NCI-H1930 (cell line): ENCODE measurements around the gene RUNX2.
"Not testable (repeated sequence)": the region's sequence is repeated elsewhere in the genome, so short reads cannot be mapped to it uniquely, and the experiment has no call there.

ENCODE experiments used
- DNase-seq, 2 experiments: peaks; one replicate each; lab custom pipeline; 2025; lab: John Stamatoyannopoulos, UW

Gene RUNX2

GRCh38 chr6:45460166-45460565, 132.0 kb downstream of the RUNX2 start:
- no peak for DNase-seq

GRCh38 chr6:45461486-45461885, 133.4 kb downstream of the RUNX2 start:
- no peak for DNase-seq

GRCh38 chr6:45462190-45463134, 134.3 kb downstream of the RUNX2 start:
- no peak for DNase-seq

- no peak for DNase-seq
These were observed 136.6 kb downstream of the RUNX2 start for GRCh38 chr6:45464685-45465084.

- DNase-seq: no peak
These were observed 138.6 kb downstream of the RUNX2 start for GRCh38 chr6:45466686-45467085.

- DNase-seq: not testable (repeated sequence)
These were observed 139.3 kb downstream of the RUNX2 start for GRCh38 chr6:45467417-45467816.

- no peak for DNase-seq
These were observed 139.7 kb downstream of the RUNX2 start for GRCh38 chr6:45467853-45468252.

- no peak for DNase-seq
These were observed 141.5 kb downstream of the RUNX2 start for GRCh38 chr6:45469663-45470062.

- no peak for DNase-seq
These were observed 142.1 kb downstream of the RUNX2 start for GRCh38 chr6:45470131-45470738.

- DNase-seq: no peak
These were observed 144.3 kb downstream of the RUNX2 start for GRCh38 chr6:45472382-45472781.

- DNase-seq: no peak
These were observed 145.2 kb downstream of the RUNX2 start for GRCh38 chr6:45473121-45473993.

GRCh38 chr6:45474376-45474775, 146.2 kb downstream of the RUNX2 start:
- DNase-seq: no peak

GRCh38 chr6:45476341-45476740, 148.2 kb downstream of the RUNX2 start:
- no peak for DNase-seq

GRCh38 chr6:45477278-45477677, 149.1 kb downstream of the RUNX2 start:
- no peak for DNase-seq

GRCh38 chr6:45477790-45478189, 149.7 kb downstream of the RUNX2 start:
- DNase-seq: no peak

- DNase-seq: no peak
These were observed 150.1 kb downstream of the RUNX2 start for GRCh38 chr6:45478240-45478639.

GRCh38 chr6:45479834-45480751, 152.0 kb downstream of the RUNX2 start:
- DNase-seq: no peak

GRCh38 chr6:45480752-45481415, 152.8 kb downstream of the RUNX2 start:
- DNase-seq: no peak

- no peak for DNase-seq
These were observed 154.9 kb downstream of the RUNX2 start for GRCh38 chr6:45483021-45483420.

- no peak for DNase-seq
These were observed 155.4 kb downstream of the RUNX2 start for GRCh38 chr6:45483501-45483900.

- DNase-seq: no peak
These were observed 158.6 kb downstream of the RUNX2 start for GRCh38 chr6:45486736-45487135.
